ENCODE measurements around the gene R3HDM4. TPM values are rescaled to one million over a fixed set of nuclear protein-coding genes. Genes with fewer than 3 reads are reported as not detected.

Gene R3HDM4
- total RNA-seq, 2 donors from 2014 or later: 54.5 to 55.6 TPM

DNA sequence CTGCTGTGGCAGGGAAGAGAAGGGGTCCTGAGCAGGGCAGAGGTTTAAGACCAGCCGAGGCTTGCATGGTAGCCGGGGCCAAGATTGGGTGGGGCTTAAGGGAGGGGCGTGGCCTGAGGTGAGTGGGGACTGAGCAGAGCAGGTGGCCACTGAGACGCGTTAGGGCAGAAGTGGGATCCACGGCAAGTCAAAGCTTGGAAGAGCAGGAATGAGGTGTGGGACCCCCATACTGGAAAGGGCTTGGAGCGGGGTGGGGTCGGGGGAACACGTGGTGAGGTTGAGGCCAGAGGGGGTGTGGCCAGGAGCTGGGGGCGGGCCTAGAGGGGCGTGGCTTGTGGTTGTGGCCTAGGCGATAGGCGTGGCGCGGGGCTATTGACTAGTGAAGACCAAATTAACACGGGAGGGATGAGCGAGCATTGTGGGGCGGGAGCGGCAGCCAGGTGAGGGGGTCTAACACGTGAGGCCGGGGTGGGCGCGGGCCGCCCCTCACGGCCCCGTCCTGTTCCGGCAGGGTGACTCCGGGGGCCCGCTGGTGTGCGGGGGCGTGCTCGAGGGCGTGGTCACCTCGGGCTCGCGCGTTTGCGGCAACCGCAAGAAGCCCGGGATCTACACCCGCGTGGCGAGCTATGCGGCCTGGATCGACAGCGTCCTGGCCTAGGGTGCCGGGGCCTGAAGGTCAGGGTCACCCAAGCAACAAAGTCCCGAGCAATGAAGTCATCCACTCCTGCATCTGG lies 50.3 kb downstream of the R3HDM4 start:
- TF ChIP-seq, protein P1, sequence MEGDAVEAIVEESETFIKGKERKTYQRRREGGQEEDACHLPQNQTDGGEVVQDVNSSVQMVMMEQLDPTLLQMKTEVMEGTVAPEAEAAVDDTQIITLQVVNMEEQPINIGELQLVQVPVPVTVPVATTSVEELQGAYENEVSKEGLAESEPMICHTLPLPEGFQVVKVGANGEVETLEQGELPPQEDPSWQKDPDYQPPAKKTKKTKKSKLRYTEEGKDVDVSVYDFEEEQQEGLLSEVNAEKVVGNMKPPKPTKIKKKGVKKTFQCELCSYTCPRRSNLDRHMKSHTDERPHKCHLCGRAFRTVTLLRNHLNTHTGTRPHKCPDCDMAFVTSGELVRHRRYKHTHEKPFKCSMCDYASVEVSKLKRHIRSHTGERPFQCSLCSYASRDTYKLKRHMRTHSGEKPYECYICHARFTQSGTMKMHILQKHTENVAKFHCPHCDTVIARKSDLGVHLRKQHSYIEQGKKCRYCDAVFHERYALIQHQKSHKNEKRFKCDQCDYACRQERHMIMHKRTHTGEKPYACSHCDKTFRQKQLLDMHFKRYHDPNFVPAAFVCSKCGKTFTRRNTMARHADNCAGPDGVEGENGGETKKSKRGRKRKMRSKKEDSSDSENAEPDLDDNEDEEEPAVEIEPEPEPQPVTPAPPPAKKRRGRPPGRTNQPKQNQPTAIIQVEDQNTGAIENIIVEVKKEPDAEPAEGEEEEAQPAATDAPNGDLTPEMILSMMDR (IDR thresholded peaks at IDR 0.05): no peak
- H3K27ac ChIP-seq: no peak overlapping the region
- H3K27me3 ChIP-seq: peaks cover 9% of the 10 kb centered on the region
- no peak overlapping the region for H3K4me3 ChIP-seq
- H3K9me3 ChIP-seq: no peaks in the 10 kb centered on the region
- H3K36me3 ChIP-seq: no peaks in the 10 kb centered on the region
- DNase-seq: peak; percentile 74
- H3K4me1 ChIP-seq: no peaks in the 10 kb centered on the region
- peak overlapping the region in 1 of 2 donors; percentile 35 for H3K9ac ChIP-seq (ENCODE audit: low read depth in 2 of 2, low read length in 2 of 2)
- intact Hi-C loops (cut with DNase I): loop anchor here (10.0 kb wide), 1 partner anchor 122 kb away; the partner anchor contains the start of gene WDR18

DNA sequence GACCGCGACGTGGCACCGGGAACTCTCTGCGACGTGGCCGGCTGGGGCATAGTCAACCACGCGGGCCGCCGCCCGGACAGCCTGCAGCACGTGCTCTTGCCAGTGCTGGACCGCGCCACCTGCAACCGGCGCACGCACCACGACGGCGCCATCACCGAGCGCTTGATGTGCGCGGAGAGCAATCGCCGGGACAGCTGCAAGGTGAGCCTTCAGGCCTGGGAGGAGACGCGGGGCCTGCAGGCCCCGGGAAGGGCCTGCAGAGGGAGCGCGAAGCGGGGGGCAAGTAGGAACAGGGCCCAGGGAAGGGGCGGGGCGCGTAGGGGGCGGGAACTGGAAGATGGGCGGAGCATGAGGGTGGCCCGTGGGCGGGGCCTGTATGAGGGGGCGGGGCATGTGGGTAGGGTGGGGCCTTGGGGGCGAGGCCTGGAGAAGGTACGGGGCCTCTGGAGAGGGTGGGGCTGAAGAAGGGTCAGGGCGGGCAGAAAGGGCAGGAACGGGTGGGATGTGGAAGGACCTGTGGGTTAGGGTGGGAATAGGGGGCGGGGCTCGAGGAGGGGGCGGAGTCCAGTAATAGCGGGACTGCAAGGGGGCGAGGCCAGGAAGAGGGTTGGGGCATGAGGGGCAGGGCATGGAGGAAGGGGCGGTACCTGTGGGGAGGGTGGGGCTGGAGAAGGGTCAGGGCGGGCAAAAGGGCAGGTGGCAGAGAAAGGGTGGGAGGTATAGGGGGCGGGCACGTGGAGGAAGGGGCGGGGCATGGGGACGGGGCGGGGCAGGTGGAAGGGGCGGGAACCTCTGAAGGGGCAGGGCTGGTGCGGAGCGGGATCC lies 51.1 kb downstream of the R3HDM4 start:
- intact Hi-C loops (cut with DNase I): loop anchor here (10.0 kb wide), 1 partner anchor 123 kb away; the partner anchor contains the start of gene WDR18

DNA sequence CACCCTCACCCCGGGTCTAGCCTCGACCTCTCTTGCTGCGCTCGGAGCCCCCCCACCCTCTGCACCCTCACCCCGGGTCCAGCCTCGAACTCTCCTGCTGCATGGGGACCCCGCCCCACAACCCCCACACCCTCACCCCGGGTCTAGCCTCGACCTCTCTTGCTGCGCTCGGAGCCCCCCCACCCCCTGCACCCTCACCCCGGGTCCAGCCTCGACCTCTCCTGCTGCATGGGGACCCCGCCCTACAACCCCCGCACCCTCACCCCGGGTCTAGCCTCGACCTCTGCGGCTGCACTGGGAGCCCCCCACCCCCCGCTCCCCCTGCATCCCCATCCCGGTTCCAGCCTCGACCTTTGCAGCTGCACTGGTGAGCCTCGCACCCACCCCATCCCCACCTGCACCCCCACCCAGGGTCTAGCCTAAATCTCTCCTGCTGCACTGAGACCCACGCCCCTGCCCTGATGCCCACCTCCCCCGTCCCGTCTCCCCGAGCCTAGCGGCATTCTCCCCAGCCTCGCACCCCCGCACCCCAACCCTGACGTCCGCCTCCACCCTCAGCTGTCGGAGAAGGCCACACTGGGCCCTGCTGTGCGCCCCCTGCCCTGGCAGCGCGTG lies 51.8 kb downstream of the R3HDM4 start:
- Histone ChIP-seq H3K4me3 (no peak overlapping the region), H3K9me3 (no peaks in the 10 kb centered on the region), H3K27me3 (peaks cover 9% of the 10 kb centered on the region), H3K36me3 (no peaks in the 10 kb centered on the region), H3K27ac (no peak overlapping the region), H3K4me1 (no peaks in the 10 kb centered on the region), H3K9ac (ENCODE audit: low read depth in 2 of 2, low read length in 2 of 2) (peak overlapping the region in 1 of 2 donors; percentile 1)
- DNase-seq: no peak
- TF ChIP-seq, protein P1 (IDR thresholded peaks at IDR 0.05): no peak
- intact Hi-C loops (cut with DNase I): loop anchor here (10.0 kb wide), 1 partner anchor 124 kb away; the partner anchor contains the start of gene WDR18

More for the DNA sequence above, 51.1 kb downstream of the R3HDM4 start:
- Histone ChIP-seq H3K27ac (no peak overlapping the region), H3K36me3 (no peaks in the 10 kb centered on the region), H3K9me3 (no peaks in the 10 kb centered on the region), H3K27me3 (peaks cover 9% of the 10 kb centered on the region), H3K4me3 (no peak overlapping the region), H3K4me1 (no peaks in the 10 kb centered on the region), H3K9ac (ENCODE audit: low read depth in 2 of 2, low read length in 2 of 2) (peak overlapping the region in 1 of 2 donors; percentile 1)
- TF ChIP-seq, protein P1 (IDR thresholded peaks at IDR 0.05): no peak
- DNase-seq: peak; percentile 76

DNA sequence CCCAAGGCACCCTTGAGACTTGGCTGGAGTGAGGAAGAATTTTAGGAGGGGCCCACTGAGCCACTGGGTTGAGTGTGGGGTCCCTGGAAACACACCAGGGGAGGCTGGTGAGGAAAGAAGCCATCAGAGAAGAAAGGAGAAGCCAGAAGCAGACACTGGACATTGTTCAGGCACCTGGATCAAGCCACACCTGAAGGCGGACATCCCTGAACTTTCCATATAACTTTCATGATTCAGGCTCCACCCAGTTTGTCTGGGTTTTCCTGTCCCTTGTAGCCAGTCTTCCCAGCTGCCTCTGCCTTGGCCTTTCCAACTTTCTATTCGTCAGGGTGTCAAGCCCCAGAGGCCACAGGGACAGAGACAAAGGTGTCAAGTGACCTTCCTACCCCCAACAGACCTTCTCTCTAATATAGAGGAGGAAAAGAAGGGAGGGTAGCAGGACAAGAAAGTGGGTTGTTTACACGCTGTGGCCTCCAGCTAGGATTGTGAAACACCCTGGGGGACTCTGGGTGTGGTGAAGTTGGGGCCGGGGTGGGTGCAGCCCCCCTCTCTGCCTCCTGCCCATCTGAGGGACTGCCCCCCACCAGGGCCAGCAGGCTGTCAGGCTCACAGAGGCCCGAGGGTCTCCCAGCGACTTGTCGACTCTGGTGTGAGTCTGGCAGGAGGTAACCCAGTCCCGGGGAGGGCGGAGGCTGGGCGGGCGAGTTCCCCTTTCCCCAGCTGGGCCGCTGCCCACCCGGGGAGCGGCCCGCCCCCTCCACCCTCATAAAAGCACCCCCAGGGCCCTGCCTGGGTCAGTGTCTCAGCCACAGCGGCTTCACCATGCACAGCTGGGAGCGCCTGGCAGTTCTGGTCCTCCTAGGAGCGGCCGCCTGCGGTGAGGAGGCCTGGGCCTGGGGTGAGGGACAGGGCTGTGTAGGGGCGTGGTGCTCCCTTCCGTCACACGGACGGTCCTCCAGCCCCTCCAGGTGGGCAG lies 53.9 kb downstream of the R3HDM4 start, which contains the start of gene CFD:
TSS of gene CFD (plus strand) at position 797 of the 976 bp plus-strand sequence. CDS start at position 823, 26 bp downstream.
- H3K4me3 ChIP-seq: peak within 1 kb of the TSS; percentile 32
- no peaks in the 10 kb centered on the region for H3K4me1 ChIP-seq
- intact Hi-C loops (cut with DNase I): loop anchor here (10.0 kb wide), 1 partner anchor 94 kb away; no protein-coding TSS in a partner anchor
- peaks cover 9% of the 10 kb centered on the region for H3K27me3 ChIP-seq
- no peaks in the 10 kb centered on the region for H3K36me3 ChIP-seq
- TF ChIP-seq, protein P1 (IDR thresholded peaks at IDR 0.05): no peak
- H3K9ac ChIP-seq (ENCODE audit: low read depth in 2 of 2, low read length in 2 of 2): peak within 1 kb of the TSS; percentile 38 to 76
- peak within 1 kb of the TSS; percentile 40 for H3K27ac ChIP-seq
- H3K9me3 ChIP-seq: no peaks in the 10 kb centered on the region
- peak; percentile 58 for DNase-seq

Measured in colonic mucosa (tissue), 4 donors.